OCI-LY3 (cell line): ENCODE results near the gene CAPN10.

Source experiments
- CTCF ChIP-seq: fragments of 200-600, 300-600 bp; sonication (generic); IDR thresholded peaks from 2 replicates; pipeline ENCODE4 v1.5.1; 2014; ENCODE audit warnings: antibody characterized with exemption, low read length, low read depth
- EZH2phosphoT487 ChIP-seq: fragments of 200-600 bp; shearing (Covaris generic); IDR thresholded peaks from 2 replicates; pipeline ENCODE4 v1.6.1; 2018; ENCODE audit warnings: antibody characterized with exemption, mixed run types, low read depth

GRCh38 chr2:240620149-240620731 is 33.7 kb downstream of the CAPN10 start:
- TF ChIP-seq CTCF (no peak), EZH2phosphoT487 (no peak)
